GM19193 (cell line): ENCODE measurements around the gene ZDHHC14.

ENCODE experiments used
- POLR2A ChIP-seq: IDR thresholded peaks from 4 replicates; pipeline ENCODE4 v1.6.1; 2011; ENCODE audit not compliant: insufficient read depth, insufficient read length; ENCODE audit errors: extremely low read depth

The ZDHHC14 gene

GRCh38 chr6:157445277-157446009, 64.5 kb downstream of the ZDHHC14 start:
- no peak for TF ChIP-seq POLR2A

- no peak for TF ChIP-seq POLR2A
These were observed 66.7 kb downstream of the ZDHHC14 start for GRCh38 chr6:157447735-157448134.

GRCh38 chr6:157449610-157450009, 68.6 kb downstream of the ZDHHC14 start:
- no peak for TF ChIP-seq POLR2A

- no peak for TF ChIP-seq POLR2A
These were observed 70.1 kb downstream of the ZDHHC14 start for GRCh38 chr6:157450931-157451742.

- TF ChIP-seq POLR2A: no peak
These were observed 71.1 kb downstream of the ZDHHC14 start for GRCh38 chr6:157452096-157452495.

GRCh38 chr6:157453131-157453530, 72.1 kb downstream of the ZDHHC14 start:
- TF ChIP-seq POLR2A: no peak

GRCh38 chr6:157453978-157454377, 73.0 kb downstream of the ZDHHC14 start:
- no peak for TF ChIP-seq POLR2A

- TF ChIP-seq POLR2A: no peak
These were observed 74.0 kb downstream of the ZDHHC14 start for GRCh38 chr6:157454762-157455714.

- TF ChIP-seq POLR2A: no peak
These were observed 74.9 kb downstream of the ZDHHC14 start for GRCh38 chr6:157455731-157456523.

- no peak for TF ChIP-seq POLR2A
These were observed 75.5 kb downstream of the ZDHHC14 start for GRCh38 chr6:157456524-157456829.

GRCh38 chr6:157457787-157458186, 76.8 kb downstream of the ZDHHC14 start:
- no peak for TF ChIP-seq POLR2A

GRCh38 chr6:157459327-157459726, 78.3 kb downstream of the ZDHHC14 start:
- no peak for TF ChIP-seq POLR2A

GRCh38 chr6:157460182-157460999, 79.4 kb downstream of the ZDHHC14 start:
- TF ChIP-seq POLR2A: no peak
